K562 (cell line): ENCODE results near the gene ANXA4. TPM values are rescaled to one million over a fixed set of nuclear protein-coding genes. Genes with fewer than 3 reads are reported as not detected.

Experiments
- BDP1 ChIP-seq: IDR thresholded peaks from 3 replicates; pipeline ENCODE4 v1.6.1; 2011; ENCODE audit not compliant: insufficient read length, insufficient read depth
- CHAMP1 ChIP-seq: fragments of 450-650 bp; IDR thresholded peaks from 2 replicates; pipeline ENCODE4 v1.6.1; 2016; ENCODE audit warnings: mild to moderate bottlenecking
- EHMT2 ChIP-seq: fragments of 450-650 bp; IDR thresholded peaks from 2 replicates; pipeline ENCODE4 v1.6.1; 2018; ENCODE audit warnings: antibody characterized with exemption
- IFI16 ChIP-seq: fragments of 250-450 bp; sonication (Bioruptor Pico); IDR thresholded peaks from 2 replicates; pipeline ENCODE4 v2.1.2; 2022; ENCODE audit warnings: mild to moderate bottlenecking, inconsistent platforms
- KLF10 ChIP-seq: fragments of 250-450 bp; sonication (Bioruptor Pico); IDR thresholded peaks from 2 replicates; pipeline ENCODE4 v1.6.1; 2021; ENCODE audit warnings: matching md5 sums
- MAFK ChIP-seq: IDR thresholded peaks from 2 replicates; pipeline ENCODE4 v1.6.1; 2011; ENCODE audit warnings: low read length, improper control_type of control experiment
- MEF2D ChIP-seq: conservative IDR thresholded peaks from 2 replicates; pipeline ENCODE4 v1.6.1; 2016; ENCODE audit warnings: low read depth, missing genetic modification characterization, missing compliant biosample characterization
- MXI1 ChIP-seq: IDR thresholded peaks from 2 replicates; pipeline ENCODE4 v1.6.1; 2011; ENCODE audit warnings: low read depth, mild to moderate bottlenecking, improper control_type of control experiment, low read length
- NFIX ChIP-seq: fragments of 250-450 bp; sonication (Bioruptor Pico); IDR thresholded peaks from 2 replicates; pipeline ENCODE4 v1.4.0; 2020; ENCODE audit warnings: low read depth, mild to moderate bottlenecking, moderate library complexity
- NFRKB ChIP-seq: fragments of 450-650 bp; IDR thresholded peaks from 2 replicates; pipeline ENCODE4 v1.6.1; 2016; ENCODE audit warnings: low read depth
- PHF21A ChIP-seq: fragments of 450-650 bp; IDR thresholded peaks from 2 replicates; pipeline ENCODE4 v1.6.1; 2017; ENCODE audit warnings: low read depth, borderline replicate concordance
- PHF8 ChIP-seq: fragments of 200-600 bp; sonication (generic); IDR thresholded peaks from 2 replicates; pipeline ENCODE4 v1.6.1; 2012; ENCODE audit warnings: mixed run types, mild to moderate bottlenecking, inconsistent platforms, low read length, moderate library complexity, borderline replicate concordance
- POU5F1 ChIP-seq: fragments of 150-350 bp; IDR thresholded peaks from 2 replicates; pipeline ENCODE4 v1.6.1; 2014; ENCODE audit warnings: borderline replicate concordance, low read length, low read depth, mild to moderate bottlenecking; ENCODE audit not compliant: partially characterized antibody
- RBFOX2 ChIP-seq: fragments of 200-400 bp; formaldehyde crosslinking; IDR thresholded peaks from 2 replicates; pipeline ENCODE4 v1.6.1; 2017; ENCODE audit warnings: low read depth, mild to moderate bottlenecking, low read length, moderate library complexity
- SIN3B ChIP-seq: fragments of 450-650 bp; IDR thresholded peaks from 2 replicates; pipeline ENCODE4 v1.6.1; 2017; ENCODE audit warnings: low read depth, mild to moderate bottlenecking, moderate library complexity
- SNRNP70 ChIP-seq: fragments of 200-400 bp; formaldehyde crosslinking; optimal IDR thresholded peaks from 2 replicates; pipeline ENCODE3; 2017; ENCODE audit warnings: low read depth, low read length
- SOX6 ChIP-seq: fragments of 450-650 bp; IDR thresholded peaks from 2 replicates; pipeline ENCODE4 v1.6.1; 2014; ENCODE audit warnings: mild to moderate bottlenecking
- SRSF9 ChIP-seq: fragments of 200-400 bp; formaldehyde crosslinking; IDR thresholded peaks from 2 replicates; pipeline ENCODE4 v1.6.1; 2017; ENCODE audit warnings: low read depth, low read length, borderline replicate concordance
- TAF7 ChIP-seq: fragments of 450-650 bp; IDR thresholded peaks from 2 replicates; pipeline ENCODE4 v1.6.1; 2016; ENCODE audit warnings: missing genetic modification characterization, missing compliant biosample characterization
- TBP ChIP-seq: optimal IDR thresholded peaks from 2 replicates; pipeline ENCODE3; 2011; ENCODE audit warnings: low read depth, low read length, improper control_type of control experiment
- TCFL5 ChIP-seq: fragments of 250-450 bp; sonication (Bioruptor Pico); conservative IDR thresholded peaks from 2 replicates; pipeline ENCODE4 v1.6.1; 2021; ENCODE audit warnings: mild to moderate bottlenecking, moderate library complexity, matching md5 sums
- TEAD1 ChIP-seq, 2 experiments: fragments of 450-650 bp in 1 of 2; sonication (generic) in 1 of 2; formaldehyde crosslinking; IDR thresholded peaks; 2 replicates each; pipeline versions ENCODE4 v1.4.0 to v1.8.0; 2020 to 2022; ENCODE audit warnings: mild to moderate bottlenecking in 2 of 2, missing genetic modification reagents in 1 of 2
- TRIM28 ChIP-seq: fragments of 450-650 bp; IDR thresholded peaks from 2 replicates; pipeline ENCODE4 v1.6.1; 2017
- XRCC4 ChIP-seq: IDR thresholded peaks from one replicate; pipeline ENCODE4 v1.6.1; 2011; ENCODE audit not compliant: insufficient read depth, insufficient read length; ENCODE audit errors: extremely low read depth
- ZNF184 ChIP-seq: sonication (generic); formaldehyde crosslinking; IDR thresholded peaks from 2 replicates; pipeline ENCODE4 v1.5.0; 2020; ENCODE audit warnings: missing genetic modification reagents
- ZNF41 ChIP-seq: fragments of 250-450 bp; sonication (Bioruptor Pico); conservative IDR thresholded peaks from 2 replicates; pipeline ENCODE4 v1.4.0; 2020; ENCODE audit warnings: mild to moderate bottlenecking
- ZNF436 ChIP-seq: fragments of 250-450, 450-650 bp; sonication (Bioruptor Pico); formaldehyde crosslinking; IDR thresholded peaks from 2 replicates; pipeline ENCODE4 v1.7.0; 2020; ENCODE audit warnings: mild to moderate bottlenecking
- ZNF57 ChIP-seq: fragments of 450-650 bp; formaldehyde crosslinking; IDR thresholded peaks from 2 replicates; pipeline ENCODE4 v1.4.0; 2020; ENCODE audit warnings: mild to moderate bottlenecking, moderate library complexity
- ZNF644 ChIP-seq: fragments of 200-800 bp; sonication (Bioruptor generic); IDR thresholded peaks from 2 replicates; pipeline ENCODE4 v1.6.1; 2016; ENCODE audit warnings: low read depth, missing genetic modification characterization, missing compliant biosample characterization
- polyA plus RNA-seq, 8 experiments: library from polyadenylated mRNA; depleted of rRNA in 4 of 8; stranded (reverse) in 5 of 8; unstranded in 3 of 8; fragments of >200 nt; fragmentation: Nextera tagmentation in 2 of 8; fragmentation: Illumina TruSeq in 1 of 8; extraction: Ambion mirVana in 2 of 8; extraction: Trizol in 1 of 8; gene quantifications; 2 replicates each; pipeline versions ENCODE4 v1.2.1 to v1.2.3, GENCODE V29; 2011 to 2014; ENCODE audit warnings: inconsistent platforms in 1 of 8, missing spikeins in 1 of 8
- total RNA-seq, 7 experiments: library from RNA; depleted of rRNA in 6 of 7; stranded (reverse); fragments of >200 nt in 6 of 7; fragmentation: Illumina TruSeq in 2 of 7; extraction: Trizol in 2 of 7; gene quantifications; 2 replicates each; pipeline versions ENCODE4 v1.2.1 to v1.2.3, GENCODE V29; 2011 to 2021; ENCODE audit warnings: low replicate concordance in 1 of 7
- TF ChIP-seq, protein P1 (sequence below): fragments of 450-650 bp; IDR thresholded peaks from 2 replicates; pipeline ENCODE4 v1.6.1; 2017; ENCODE audit warnings: mild to moderate bottlenecking, moderate library complexity

Gene ANXA4
- total and polyA plus RNA-seq, 9 of the 15 experiments (the other 6 are each of a cell fraction or from before 2014, with no cell fraction given): 3.4 to 13.6 (median 11.6) TPM

- TF ChIP-seq NFRKB: no peak
- no peak for TF ChIP-seq XRCC4
- no peak for TF ChIP-seq SRSF9
- TF ChIP-seq RBFOX2: no peak
- no peak for TF ChIP-seq PHF8
- TF ChIP-seq TAF7 (tag): no peak
- peak; percentile 79; the same call in 1 of the 2 replicates for TF ChIP-seq MXI1
- peak; percentile 77 for TF ChIP-seq ZNF41
- no peak for TF ChIP-seq KLF10 (CRISPR knock-in tag)
- TF ChIP-seq ZNF57: no peak
- peak; percentile 66 for TF ChIP-seq MAFK
- no peak for TF ChIP-seq EHMT2
- TF ChIP-seq IFI16 (CRISPR knock-in tag): no peak
- TF ChIP-seq NFIX (CRISPR knock-in tag): peak; percentile 2; the same call in 1 of the 2 replicates
- peak; percentile 95 for TF ChIP-seq MEF2D (tag)
- peak; percentile 98 for TF ChIP-seq ZNF644 (tag)
- no peak for TF ChIP-seq POU5F1
- no peak for TF ChIP-seq PHF21A
- no peak for TF ChIP-seq SNRNP70
- TF ChIP-seq TEAD1 (CRISPR knock-in tag; IDR thresholded peaks at IDR 0.05): peak; percentile 98 to 99
- TF ChIP-seq CHAMP1: peak; percentile 100
- peak; percentile 100 for TF ChIP-seq SOX6
- TF ChIP-seq BDP1: no peak
- TF ChIP-seq ZNF436 (CRISPR knock-in tag): no peak
- TF ChIP-seq ZNF184: no peak
- peak; percentile 80 for TF ChIP-seq TRIM28
- TF ChIP-seq SIN3B: no peak
- no peak for TF ChIP-seq TBP
- TF ChIP-seq TCFL5 (CRISPR knock-in tag): peak; percentile 73; the same call in 1 of the 2 replicates
- TF ChIP-seq, protein P1, sequence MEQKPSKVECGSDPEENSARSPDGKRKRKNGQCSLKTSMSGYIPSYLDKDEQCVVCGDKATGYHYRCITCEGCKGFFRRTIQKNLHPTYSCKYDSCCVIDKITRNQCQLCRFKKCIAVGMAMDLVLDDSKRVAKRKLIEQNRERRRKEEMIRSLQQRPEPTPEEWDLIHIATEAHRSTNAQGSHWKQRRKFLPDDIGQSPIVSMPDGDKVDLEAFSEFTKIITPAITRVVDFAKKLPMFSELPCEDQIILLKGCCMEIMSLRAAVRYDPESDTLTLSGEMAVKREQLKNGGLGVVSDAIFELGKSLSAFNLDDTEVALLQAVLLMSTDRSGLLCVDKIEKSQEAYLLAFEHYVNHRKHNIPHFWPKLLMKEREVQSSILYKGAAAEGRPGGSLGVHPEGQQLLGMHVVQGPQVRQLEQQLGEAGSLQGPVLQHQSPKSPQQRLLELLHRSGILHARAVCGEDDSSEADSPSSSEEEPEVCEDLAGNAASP: no peak
These were observed 57.1 kb downstream of the ANXA4 start (continued) for GRCh38 chr2:69798909-69799526.
